Endothelial cell of umbilical vein (primary cell): ENCODE measurements around the gene SERGEF. TPM values are rescaled to one million over a fixed set of nuclear protein-coding genes. Genes with fewer than 3 reads are reported as not detected.

Source experiments
- BruUV-seq: library from RNA; stranded (reverse); fragments of 400-500 nt; replicated peaks from 2 replicates; lab custom pipeline; 2021; lab: Mats Ljungman, UMichigan
- CTCF ChIA-PET: fragments of 300-600, 350-600 bp; sonication (Branson Sonifier 250); formaldehyde crosslinking; loops from one replicate; lab custom pipeline; 2021; ENCODE audit warnings: antibody characterized with exemption, inconsistent platforms; lab: Charles Lee
- POLR2A ChIA-PET: fragments of 300-600, 350-600 bp; sonication (Branson Sonifier 250); formaldehyde crosslinking; loops from one replicate; lab custom pipeline; 2021; ENCODE audit warnings: antibody characterized with exemption, inconsistent platforms; lab: Charles Lee
- DNase-seq: peaks from one replicate; pipeline ENCODE4 v3.0.0-alpha.2; 2011; ENCODE audit warnings: low read depth, low spot score
- FAIRE-seq: peaks from 2 replicates; lab custom pipeline; 2011; peaks lifted over from hg19 to GRCh38; lab: Jason Lieb, UNC
- H2AFZ ChIP-seq: 2 replicates; pipeline ENCODE4 v1.6.0; 2012; ENCODE audit warnings: low read depth, low read length, control low read depth, inconsistent platforms
- H3K27ac ChIP-seq: 2 replicates; pipeline ENCODE4 v1.5.1; 2011; ENCODE audit warnings: low read depth, mild to moderate bottlenecking, control low read depth, low read length, moderate library complexity; ENCODE audit not compliant: insufficient read depth
- H3K27me3 ChIP-seq, 2 experiments: 2 replicates each; pipeline versions ENCODE4 v1.6.0 to v1.6.1; 2011; ENCODE audit warnings: low read length in 2 of 2, mixed read lengths in 1 of 2; ENCODE audit not compliant: control insufficient read depth in 2 of 2, insufficient read depth in 2 of 2
- H3K36me3 ChIP-seq, 2 experiments: 2 replicates in 1 of 2; 3 replicates in 1 of 2; pipeline ENCODE4 v1.5.1; 2011; ENCODE audit warnings: low read length in 2 of 2, mild to moderate bottlenecking in 1 of 2, moderate library complexity in 1 of 2; ENCODE audit not compliant: control insufficient read depth in 2 of 2, insufficient read depth in 2 of 2; ENCODE audit errors: extremely low read depth in 1 of 2
- H3K4me1 ChIP-seq: 3 replicates; pipeline ENCODE4 v1.5.1; 2011; ENCODE audit warnings: mild to moderate bottlenecking, low read length; ENCODE audit not compliant: control insufficient read depth, insufficient read depth; ENCODE audit errors: extremely low read depth
- H3K4me2 ChIP-seq: 2 replicates; pipeline ENCODE4 v1.6.1; 2011; ENCODE audit warnings: low read length, control low read depth, mixed read lengths; ENCODE audit not compliant: insufficient read depth
- H3K4me3 ChIP-seq, 3 experiments: fragments of 200-600 bp in 1 of 3; sonication (generic), shearing (Covaris generic) in 1 of 3; replicated peaks in 1 of 3; 2 replicates each; pipeline ENCODE4 v1.5.1; 2011 to 2016; ENCODE audit warnings: control low read depth in 3 of 3, low read length in 3 of 3, mild to moderate bottlenecking in 2 of 3, inconsistent platforms in 1 of 3, low read depth in 1 of 3, moderate library complexity in 1 of 3; ENCODE audit not compliant: insufficient read depth in 1 of 3
- H3K79me2 ChIP-seq: 2 replicates; pipeline ENCODE4 v1.6.0; 2012; ENCODE audit warnings: low read length, inconsistent platforms; ENCODE audit not compliant: control insufficient read depth, insufficient read depth
- H3K9ac ChIP-seq: replicated peaks from 2 replicates; pipeline ENCODE3; 2011; ENCODE audit warnings: low read length, control low read depth; ENCODE audit not compliant: insufficient read depth; ENCODE audit errors: extremely low read depth
- H3K9me1 ChIP-seq: replicated peaks from 3 replicates; pipeline ENCODE4 v1.6.0; 2011; ENCODE audit warnings: mild to moderate bottlenecking, low read length; ENCODE audit not compliant: control insufficient read depth, insufficient read depth; ENCODE audit errors: extremely low read depth
- H3K9me3 ChIP-seq: replicated peaks from 2 replicates; pipeline ENCODE4 v1.5.1; 2012; ENCODE audit warnings: low read length, inconsistent platforms; ENCODE audit not compliant: control insufficient read depth, insufficient read depth
- H4K20me1 ChIP-seq: replicated peaks from 2 replicates; pipeline ENCODE3; 2011; ENCODE audit warnings: mild to moderate bottlenecking, low read length; ENCODE audit not compliant: control insufficient read depth, insufficient read depth; ENCODE audit errors: extremely low read depth
- FOS ChIP-seq: IDR thresholded peaks from 2 replicates; pipeline ENCODE4 v1.6.1; 2011; ENCODE audit warnings: mild to moderate bottlenecking, low read length, moderate library complexity, borderline replicate concordance; ENCODE audit not compliant: insufficient read depth
- GATA2 ChIP-seq: IDR thresholded peaks from 2 replicates; pipeline ENCODE4 v1.7.0; 2011; ENCODE audit warnings: low read depth, mild to moderate bottlenecking, moderate library complexity, mixed read lengths, low read length; ENCODE audit not compliant: insufficient read length, insufficient read depth
- JUN ChIP-seq: IDR thresholded peaks from 2 replicates; pipeline ENCODE4 v1.6.1; 2011; ENCODE audit warnings: borderline replicate concordance, low read depth; ENCODE audit not compliant: insufficient read length, insufficient read depth
- MAX ChIP-seq: IDR thresholded peaks from 2 replicates; pipeline ENCODE4 v1.6.1; 2011; ENCODE audit not compliant: insufficient read depth, insufficient read length
- MYC ChIP-seq: IDR thresholded peaks from one replicate; pipeline ENCODE4 v1.6.1; 2011; ENCODE audit warnings: mild to moderate bottlenecking, low read depth, low read length
- POLR2AphosphoS5 ChIP-seq: IDR thresholded peaks from 2 replicates; pipeline ENCODE4 v1.6.1; 2012; ENCODE audit warnings: low read depth, mild to moderate bottlenecking, control low read depth, low read length, moderate library complexity; ENCODE audit not compliant: insufficient read depth
- dilution Hi-C: fragments of 300-500 bp; cut with MboI; formaldehyde crosslinking; loops from one replicate; pipeline ENCODE4 v1.15.0; 2019; ENCODE audit warnings: low sequenced_read_pairs; ENCODE audit not compliant: extremely low pct_ligation_motif_present
- intact Hi-C: fragments of 100-400 bp; cut with micrococcal nuclease; formaldehyde crosslinking; loops from one replicate; pipeline ENCODE4 v1.10.0; 2022
- polyA plus RNA-seq, 4 experiments: library from polyadenylated mRNA; depleted of rRNA in 3 of 4; stranded (reverse) in 3 of 4; unstranded in 1 of 4; fragments of >200 nt; gene quantifications; 2 replicates each; pipeline versions ENCODE4 v1.2.1 to v1.2.3, GENCODE V29; 2011 to 2012; ENCODE audit warnings: missing spikeins in 1 of 4
- total RNA-seq: library from RNA; stranded (reverse); gene quantifications from 2 replicates; pipeline ENCODE4 v1.2.3, GENCODE V29; 2021
- TF ChIP-seq, protein P1 (sequence below), 2 donors: IDR thresholded peaks; 1 replicate in 1 of 2; 2 replicates in 1 of 2; pipeline ENCODE4 v1.5.1; 2011; ENCODE audit warnings: low read length in 2 of 2, mild to moderate bottlenecking in 2 of 2, moderate library complexity in 2 of 2, control low read depth in 1 of 2, inconsistent platforms in 1 of 2, low read depth in 1 of 2; ENCODE audit not compliant: insufficient read depth in 1 of 2; ENCODE audit errors: extremely low read depth in 1 of 2

Gene SERGEF
- total and polyA plus RNA-seq, 2 donors (not counting 3 experiments of a cell fraction or from before 2014, with no cell fraction given) = 8.7 to 16.7 TPM

DNA sequence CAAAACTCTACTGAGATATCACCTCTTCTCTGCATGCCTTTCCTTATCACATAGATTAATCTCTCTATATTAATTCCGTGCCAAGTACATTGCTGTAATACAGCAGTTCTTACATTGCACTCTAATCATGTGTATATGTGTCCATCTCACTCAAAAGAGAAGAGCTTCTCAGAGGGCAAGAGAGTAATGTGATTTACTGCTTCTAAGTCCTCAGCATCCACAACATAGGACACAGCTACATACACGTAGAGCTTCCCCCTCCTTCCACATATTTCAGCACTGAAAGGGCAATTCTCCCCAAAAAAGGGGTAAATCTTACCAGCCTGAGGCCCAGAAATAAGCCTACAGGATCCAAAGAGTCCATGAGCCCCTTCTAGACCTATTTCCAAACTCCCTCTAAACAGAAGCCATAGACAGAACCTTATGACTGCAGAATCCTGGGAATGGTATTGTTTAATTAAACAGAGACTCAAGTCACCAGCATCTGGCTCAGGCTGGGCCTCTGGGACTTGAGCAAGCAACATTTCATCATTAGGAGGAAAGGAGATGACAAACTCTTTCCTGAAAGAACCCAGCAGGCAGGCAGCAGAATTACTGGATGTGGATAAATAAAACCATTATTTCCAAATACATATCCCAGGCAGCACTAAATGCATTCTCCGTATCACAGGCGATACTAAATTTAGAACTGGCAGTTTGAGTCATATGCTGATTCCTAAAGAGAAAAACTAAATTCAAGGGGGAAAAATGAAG is 191.0 kb downstream of the SERGEF start:
- Histone ChIP-seq H3K4me2 (no peak overlapping the region), H3K4me3 (no peak overlapping the region), H3K27me3 (no peaks in the 10 kb centered on the region), H3K9me1 (no peaks in the 10 kb centered on the region), H3K36me3 (no peaks in the 10 kb centered on the region), H3K79me2 (no peaks in the 10 kb centered on the region), H2AFZ (no peak overlapping the region), H3K4me1 (no peaks in the 10 kb centered on the region), H3K9ac (no peak overlapping the region), H3K9me3 (no peaks in the 10 kb centered on the region), H3K27ac (no peak overlapping the region), H4K20me1 (no peaks in the 10 kb centered on the region)
- no peak for FAIRE-seq
- DNase-seq = peak; percentile 40
- CTCF ChIA-PET = interaction anchor here (1.2 kb wide), 1 partner anchor 55 kb away, joined by 3 read pairs; no protein-coding TSS in a partner anchor
- intact Hi-C loops (no loop called here), dilution Hi-C loops (no loop called here)
- BruUV-seq = no TSS peak
- POLR2A ChIA-PET = no interaction called here
- TF ChIP-seq MYC = no peak
- no peak for TF ChIP-seq POLR2AphosphoS5
- no peak for TF ChIP-seq FOS
- TF ChIP-seq, protein P1, sequence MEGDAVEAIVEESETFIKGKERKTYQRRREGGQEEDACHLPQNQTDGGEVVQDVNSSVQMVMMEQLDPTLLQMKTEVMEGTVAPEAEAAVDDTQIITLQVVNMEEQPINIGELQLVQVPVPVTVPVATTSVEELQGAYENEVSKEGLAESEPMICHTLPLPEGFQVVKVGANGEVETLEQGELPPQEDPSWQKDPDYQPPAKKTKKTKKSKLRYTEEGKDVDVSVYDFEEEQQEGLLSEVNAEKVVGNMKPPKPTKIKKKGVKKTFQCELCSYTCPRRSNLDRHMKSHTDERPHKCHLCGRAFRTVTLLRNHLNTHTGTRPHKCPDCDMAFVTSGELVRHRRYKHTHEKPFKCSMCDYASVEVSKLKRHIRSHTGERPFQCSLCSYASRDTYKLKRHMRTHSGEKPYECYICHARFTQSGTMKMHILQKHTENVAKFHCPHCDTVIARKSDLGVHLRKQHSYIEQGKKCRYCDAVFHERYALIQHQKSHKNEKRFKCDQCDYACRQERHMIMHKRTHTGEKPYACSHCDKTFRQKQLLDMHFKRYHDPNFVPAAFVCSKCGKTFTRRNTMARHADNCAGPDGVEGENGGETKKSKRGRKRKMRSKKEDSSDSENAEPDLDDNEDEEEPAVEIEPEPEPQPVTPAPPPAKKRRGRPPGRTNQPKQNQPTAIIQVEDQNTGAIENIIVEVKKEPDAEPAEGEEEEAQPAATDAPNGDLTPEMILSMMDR (IDR thresholded peaks at IDR 0.05; ENCODE audit: extremely low read depth in 1 of 2, insufficient read depth in 1 of 2, low read depth in 1 of 2, low read length in 2 of 2) = no peak
- no peak for TF ChIP-seq MAX
- no peak for TF ChIP-seq JUN
- TF ChIP-seq GATA2 = no peak
